ENCODE results near the gene IFT57. TPM values are rescaled to one million over a fixed set of nuclear protein-coding genes. Genes with fewer than 3 reads are reported as not detected.

IFT57 gene
- total RNA-seq, 2 donors from 2014 or later = 33.6 to 53.7 TPM

GRCh38 chr3:108133048-108133369, 89.2 kb downstream of the IFT57 start:
- intact Hi-C loops (cut with DNase I) = no loop called here
- DNase-seq (ENCODE audit: low spot score) = no peak

DNA sequence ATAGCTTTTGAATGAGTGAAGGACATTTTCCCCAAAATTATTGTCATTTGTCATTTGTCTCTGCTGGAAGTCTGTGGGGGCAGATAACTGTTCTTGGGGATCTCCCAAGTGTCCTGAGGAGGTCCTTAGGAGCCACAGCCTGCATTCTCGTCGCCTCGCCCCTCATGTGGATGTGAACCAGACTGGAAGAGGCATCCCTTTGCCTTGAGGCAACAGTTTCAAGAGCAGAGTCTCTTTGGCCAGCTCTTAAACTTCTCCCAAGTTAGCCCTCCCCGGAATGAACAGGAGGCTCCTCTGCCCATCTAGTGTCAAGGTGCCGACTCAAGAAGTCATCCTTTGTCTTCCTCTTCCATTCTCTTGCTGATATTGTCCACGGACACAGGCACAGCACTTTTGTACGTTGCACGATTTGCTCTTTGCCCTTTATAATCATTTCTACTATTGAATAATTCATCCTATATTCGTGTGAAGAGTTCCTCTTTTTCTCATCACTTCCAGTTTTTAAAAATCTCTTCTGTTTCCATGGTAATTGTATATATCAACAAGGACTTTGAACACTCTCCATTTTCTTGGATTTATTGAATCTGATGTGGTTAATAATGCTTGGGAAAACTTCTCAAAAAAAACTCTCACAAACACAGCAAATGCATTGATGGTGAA, 90.6 kb downstream of the IFT57 start:
- intact Hi-C loops (cut with DNase I) = no loop called here
- no peak for DNase-seq (ENCODE audit: low spot score)

DNA sequence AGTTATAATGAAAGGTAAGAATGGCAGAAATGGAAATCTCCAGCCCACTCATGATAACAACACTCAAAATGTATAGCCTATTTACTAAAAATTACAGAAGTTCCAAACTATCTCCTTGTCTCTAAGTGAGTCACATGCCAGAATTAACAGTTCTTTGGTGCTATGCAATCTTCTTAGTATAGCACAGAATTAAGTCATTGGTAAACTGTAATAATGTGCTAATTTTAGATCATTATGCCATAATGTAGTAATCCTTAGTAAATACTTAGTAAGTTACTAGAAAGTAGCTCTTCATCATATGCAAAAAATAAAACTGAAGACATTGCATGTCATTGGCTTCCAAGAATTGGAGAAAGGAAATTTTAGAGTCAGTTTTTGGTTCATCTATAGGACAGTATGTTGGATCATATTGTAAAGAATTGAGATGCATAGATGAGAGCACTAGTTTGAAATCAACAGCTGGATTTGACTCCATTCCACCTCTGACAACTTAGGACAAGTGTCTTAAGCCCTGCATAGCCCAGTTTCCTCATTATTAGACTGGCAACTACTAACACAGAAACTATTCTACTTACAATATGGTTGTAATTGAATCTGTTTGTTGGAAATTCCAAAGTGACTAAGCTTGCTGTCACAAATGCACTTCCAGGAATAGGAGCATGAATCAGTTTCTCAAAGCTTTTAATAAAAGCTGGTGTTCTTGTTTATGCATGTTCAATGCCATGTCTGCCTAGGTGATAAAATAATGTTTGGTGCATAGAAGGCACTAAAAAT, 91.3 kb downstream of the IFT57 start:
- DNase-seq (ENCODE audit: low spot score) = no peak

GRCh38 chr3:108130236-108130635, 92.0 kb downstream of the IFT57 start:
- intact Hi-C loops (cut with DNase I) = no loop called here
- DNase-seq (ENCODE audit: low spot score) = no peak

More for the DNA sequence above, 91.3 kb downstream of the IFT57 start:
- intact Hi-C loops (cut with DNase I) = no loop called here

GRCh38 chr3:108127301-108127988, 94.8 kb downstream of the IFT57 start:
- intact Hi-C loops (cut with DNase I) = no loop called here
- no peak for DNase-seq (ENCODE audit: low spot score)

- no peak for DNase-seq (ENCODE audit: low spot score)
- intact Hi-C loops (cut with DNase I) = no loop called here
Observed at GRCh38 chr3:108126348-108126747, 95.9 kb downstream of the IFT57 start.

- intact Hi-C loops (cut with DNase I) = no loop called here
- DNase-seq (ENCODE audit: low spot score) = no peak
Observed at GRCh38 chr3:108125550-108126071, 96.6 kb downstream of the IFT57 start.

DNA sequence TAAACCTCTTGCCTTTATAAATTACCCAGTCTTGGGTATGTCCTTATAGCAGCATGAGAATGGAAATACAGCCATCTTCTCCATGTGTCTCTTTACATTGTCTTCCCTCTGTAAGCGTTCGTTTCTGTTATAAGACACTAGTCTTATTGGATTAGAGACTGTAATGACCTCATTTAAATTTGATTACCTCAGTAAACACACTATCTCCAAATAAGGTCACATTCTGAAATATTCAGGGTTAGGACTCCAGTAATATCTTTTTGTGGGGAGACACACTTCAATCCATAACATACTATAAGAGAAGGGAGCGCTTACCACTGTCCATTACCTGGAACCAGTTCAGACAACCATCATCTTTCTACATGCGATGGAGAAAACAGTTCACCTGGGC, 97.1 kb downstream of the IFT57 start:
- intact Hi-C loops (cut with DNase I) = no loop called here
- DNase-seq (ENCODE audit: low spot score) = no peak

- intact Hi-C loops (cut with DNase I) = no loop called here
- DNase-seq (ENCODE audit: low spot score) = no peak
Observed at GRCh38 chr3:108124337-108125152, 97.7 kb downstream of the IFT57 start.

DNA sequence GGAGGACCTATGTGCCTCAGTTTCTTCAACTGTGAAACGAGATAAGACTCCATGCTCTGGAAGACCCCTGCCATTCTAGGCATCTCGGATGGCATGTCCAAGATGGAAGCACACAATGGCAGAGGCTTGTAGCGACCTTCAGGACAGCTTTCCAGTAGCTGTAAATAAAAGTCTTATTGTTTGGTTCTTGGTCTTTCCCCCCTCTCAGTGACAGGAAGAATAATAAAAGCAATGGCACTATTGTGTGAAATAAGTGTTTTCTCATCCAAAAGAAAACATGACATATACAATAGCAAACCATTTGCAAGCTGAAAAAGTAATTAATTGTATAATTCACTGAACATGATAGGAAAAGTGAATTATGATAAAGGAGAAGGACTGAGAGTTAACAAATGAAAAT, 98.9 kb downstream of the IFT57 start:
- no peak for DNase-seq (ENCODE audit: low spot score)
- intact Hi-C loops (cut with DNase I) = no loop called here

DNA sequence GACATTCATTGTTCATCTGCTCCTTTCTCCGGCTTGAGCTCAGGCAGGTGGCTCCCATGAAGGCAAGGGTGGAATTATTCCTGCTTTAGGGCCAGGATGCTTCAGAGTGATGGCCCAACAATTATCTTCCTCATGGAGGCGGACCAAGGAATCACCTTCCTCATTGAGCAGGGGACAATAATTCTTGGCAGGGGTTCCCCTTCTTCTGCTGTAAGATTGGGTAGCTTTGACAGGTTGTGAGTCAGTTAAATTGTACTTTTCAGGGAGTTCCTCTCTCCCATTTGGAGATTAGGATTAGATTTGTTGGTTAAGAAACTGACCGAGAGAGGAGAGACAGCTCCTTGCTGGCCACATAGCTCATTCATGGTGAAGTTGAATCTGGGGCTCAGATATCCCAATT, 99.9 kb downstream of the IFT57 start:
- intact Hi-C loops (cut with DNase I) = no loop called here

GRCh38 chr3:108119398-108120104, 102.7 kb downstream of the IFT57 start:
- intact Hi-C loops (cut with DNase I) = no loop called here

More for the DNA sequence above, 99.9 kb downstream of the IFT57 start:
- no peak for DNase-seq (ENCODE audit: low spot score)

GRCh38 chr3:108118038-108118768, 104.0 kb downstream of the IFT57 start:
- intact Hi-C loops (cut with DNase I) = no loop called here
- DNase-seq (ENCODE audit: low spot score) = no peak

More at GRCh38 chr3:108119398-108120104, 102.7 kb downstream of the IFT57 start:
- DNase-seq (ENCODE audit: low spot score) = no peak

GRCh38 chr3:108117241-108117775, 104.9 kb downstream of the IFT57 start:
- intact Hi-C loops (cut with DNase I) = no loop called here
- no peak for DNase-seq (ENCODE audit: low spot score)

DNA sequence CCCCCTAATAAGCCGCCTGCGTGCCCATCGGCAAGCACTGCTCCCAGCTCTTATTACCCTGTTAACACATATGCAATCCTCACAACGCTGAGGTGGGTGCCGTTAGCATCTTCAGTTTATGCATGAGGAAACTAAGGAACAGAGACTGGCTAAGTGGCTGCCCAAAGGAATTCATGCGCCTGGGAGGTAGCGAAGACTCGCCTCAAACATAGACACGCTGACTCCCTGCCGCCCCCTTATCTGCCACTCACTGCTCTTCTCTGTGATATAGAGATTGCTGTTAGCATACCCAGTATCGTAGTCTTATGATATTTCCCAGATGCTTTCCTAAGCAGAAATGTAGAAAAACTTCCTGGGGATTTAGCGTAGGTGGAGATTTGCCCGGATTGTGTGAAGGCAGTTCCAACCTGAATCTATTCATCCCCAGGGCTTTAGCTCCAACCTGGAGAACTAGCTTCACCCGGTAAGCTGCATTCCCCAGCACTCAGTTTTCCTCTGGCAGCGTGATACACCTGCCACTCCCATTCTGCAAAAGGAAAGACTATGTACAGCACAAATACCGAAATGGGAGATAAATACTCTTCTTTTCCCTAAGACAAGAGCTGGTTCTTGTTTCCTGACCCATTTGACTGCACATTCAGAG, 107.7 kb downstream of the IFT57 start:
- DNase-seq (ENCODE audit: low spot score) = no peak
- intact Hi-C loops (cut with DNase I) = no loop called here

DNA sequence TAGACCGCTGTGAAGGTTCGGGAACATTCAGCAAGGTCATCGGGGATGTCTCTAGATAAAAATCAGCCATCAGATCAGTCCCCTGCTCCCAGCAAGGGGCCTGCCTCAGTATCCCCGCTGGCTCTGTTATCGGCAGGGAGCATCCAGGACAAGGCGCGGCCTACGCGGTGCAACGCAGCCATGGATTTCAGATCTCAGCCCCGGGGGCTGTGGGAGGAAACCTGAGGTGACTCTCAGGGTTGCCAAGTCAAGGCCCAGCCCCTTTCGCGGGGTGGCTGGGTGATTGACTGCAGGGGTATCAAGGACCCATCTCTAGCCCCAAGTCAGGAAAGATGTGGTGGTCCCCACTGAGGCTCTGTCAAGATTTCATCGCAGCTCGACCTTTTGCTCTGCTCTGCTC, 108.2 kb downstream of the IFT57 start:
- DNase-seq (ENCODE audit: low spot score) = no peak
- intact Hi-C loops (cut with DNase I) = no loop called here

- intact Hi-C loops (cut with DNase I) = no loop called here
- no peak for DNase-seq (ENCODE audit: low spot score)
Observed at GRCh38 chr3:108110934-108111333, 111.3 kb downstream of the IFT57 start.

All from posterior vena cava (tissue), 2 donors.